Left kidney (tissue), 2 donors: ENCODE results near the gene USH1G. TPM values are rescaled to one million over a fixed set of nuclear protein-coding genes. Genes with fewer than 3 reads are reported as not detected.
A peak's percentile ranks its signal among the peaks of the same experiment; 100 is the strongest.
"Not testable (repeated sequence)": the region's sequence is repeated elsewhere in the genome, so short reads cannot be mapped to it uniquely, and the experiment has no call there.

Experiments used
- DNase-seq: peaks from one replicate; pipeline ENCODE4 v3.0.0-alpha.2; 2013
- polyA plus RNA-seq: library from polyadenylated mRNA; unstranded; fragments of 120-200 nt; gene quantifications from one replicate; pipeline ENCODE4 v1.2.1, GENCODE V29; 2013; ENCODE audit not compliant: insufficient read length

The USH1G gene
- polyA plus RNA-seq, 1 donor, result 0.70 TPM

GRCh38 chr17:74906214-74906793, 16.8 kb downstream of the USH1G start:
- DNase-seq, result not testable (repeated sequence)

- DNase-seq, result no peak
Observed at GRCh38 chr17:74904687-74905409, 18.2 kb downstream of the USH1G start.

- no peak for DNase-seq
Observed at GRCh38 chr17:74903671-74904070, 19.4 kb downstream of the USH1G start.

- no peak for DNase-seq
Observed at GRCh38 chr17:74903034-74903433, 20.0 kb downstream of the USH1G start.

- no peak for DNase-seq
Observed at GRCh38 chr17:74901353-74902135, 21.5 kb downstream of the USH1G start.

- no peak for DNase-seq
Observed at GRCh38 chr17:74900208-74900607, 22.8 kb downstream of the USH1G start.

- no peak for DNase-seq
Observed at GRCh38 chr17:74898376-74898946, 24.6 kb downstream of the USH1G start.

- DNase-seq, result no peak
Observed at GRCh38 chr17:74893936-74894671, 29.0 kb downstream of the USH1G start.

GRCh38 chr17:74892974-74893911, 29.8 kb downstream of the USH1G start, which contains the start of gene FADS6:
TSS of gene FADS6 (minus strand) at chr17:74893633. CDS start at chr17:74893595, 38 bp downstream.
- DNase-seq, result no peak

- no peak for DNase-seq
Observed at GRCh38 chr17:74892013-74892841, 30.8 kb downstream of the USH1G start.

- no peak for DNase-seq
Observed at GRCh38 chr17:74890554-74890953, 32.5 kb downstream of the USH1G start.

GRCh38 chr17:74888469-74888868, 34.6 kb downstream of the USH1G start:
- peak; percentile 31 for DNase-seq

GRCh38 chr17:74883241-74883745, 39.8 kb downstream of the USH1G start:
- no peak for DNase-seq

GRCh38 chr17:74882517-74883240, 40.4 kb downstream of the USH1G start:
- DNase-seq, result no peak

GRCh38 chr17:74881073-74881472, 42.0 kb downstream of the USH1G start:
- no peak for DNase-seq

- no peak for DNase-seq
Observed at GRCh38 chr17:74879308-74879707, 43.7 kb downstream of the USH1G start.

- no peak for DNase-seq
Observed at GRCh38 chr17:74878658-74879057, 44.4 kb downstream of the USH1G start.

- DNase-seq, result no peak
Observed at GRCh38 chr17:74877592-74878548, 45.2 kb downstream of the USH1G start.
